GM19351 (cell line): Measurements from ENCODE around the gene RPS6KA2.
"Not testable (repeated sequence)": the region's sequence is repeated elsewhere in the genome, so short reads cannot be mapped to it uniquely, and the experiment has no call there.

ENCODE experiments used
- ATAC-seq: cut with Tn5 transposase; IDR thresholded peaks from one replicate; pipeline ENCODE4 v1.9.1; 2021; ENCODE audit warnings: mild to moderate bottlenecking, moderate library complexity; ENCODE audit not compliant: unreplicated experiment

Gene RPS6KA2

DNA sequence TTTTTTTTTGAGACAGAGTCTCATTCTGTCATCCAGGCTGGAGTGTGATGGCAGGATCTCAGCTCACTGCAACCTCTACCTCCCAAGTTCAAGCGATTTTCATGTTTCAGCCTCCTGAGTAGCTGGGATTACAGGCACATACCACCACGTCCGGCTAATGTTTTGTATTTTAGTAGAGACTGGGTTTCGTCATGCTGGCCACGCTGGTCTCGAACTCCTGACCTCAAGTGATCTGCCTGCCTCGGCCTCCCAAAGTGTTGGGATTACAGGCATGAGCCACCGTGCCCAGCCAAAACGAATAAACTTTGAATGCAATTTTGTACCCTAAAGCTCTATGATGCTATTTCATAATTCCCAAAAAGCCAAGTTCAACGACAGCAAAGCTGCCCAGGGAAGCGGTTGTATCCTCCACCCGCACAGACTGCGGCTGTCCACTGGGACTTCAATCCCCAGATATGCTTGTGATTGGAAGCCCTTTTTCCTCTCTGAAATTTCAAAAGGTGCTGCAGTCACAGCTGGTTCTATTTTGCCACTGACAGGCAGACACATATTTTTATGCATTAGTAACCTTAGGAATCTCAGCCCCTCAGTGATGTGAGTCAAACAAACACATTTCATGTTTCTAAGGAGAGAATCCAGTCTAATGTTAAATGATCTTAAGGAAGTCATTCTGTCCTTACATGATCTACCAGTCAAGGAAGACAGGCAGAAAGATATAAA, 31.8 kb downstream of the RPS6KA2 start:
- ATAC-seq = no peak

DNA sequence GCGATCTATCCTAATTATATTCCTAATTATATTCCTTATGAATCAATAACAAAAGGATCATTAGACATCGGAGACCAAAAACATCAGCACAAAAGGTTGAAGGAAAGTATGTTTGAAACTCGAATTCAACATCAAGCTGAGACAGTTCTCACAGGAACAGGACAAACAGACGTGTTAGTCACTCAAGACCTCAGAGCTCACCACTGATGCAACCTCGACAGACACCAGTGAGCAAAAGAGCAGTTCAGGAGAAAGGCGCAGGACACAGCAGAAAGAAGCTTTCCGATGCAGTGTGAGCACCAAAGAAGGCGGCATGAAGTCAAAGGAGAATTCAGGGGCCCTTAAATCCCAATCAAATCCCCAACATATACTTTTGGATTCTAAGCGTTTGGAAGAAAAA, 34.2 kb downstream of the RPS6KA2 start:
- ATAC-seq = no peak

DNA sequence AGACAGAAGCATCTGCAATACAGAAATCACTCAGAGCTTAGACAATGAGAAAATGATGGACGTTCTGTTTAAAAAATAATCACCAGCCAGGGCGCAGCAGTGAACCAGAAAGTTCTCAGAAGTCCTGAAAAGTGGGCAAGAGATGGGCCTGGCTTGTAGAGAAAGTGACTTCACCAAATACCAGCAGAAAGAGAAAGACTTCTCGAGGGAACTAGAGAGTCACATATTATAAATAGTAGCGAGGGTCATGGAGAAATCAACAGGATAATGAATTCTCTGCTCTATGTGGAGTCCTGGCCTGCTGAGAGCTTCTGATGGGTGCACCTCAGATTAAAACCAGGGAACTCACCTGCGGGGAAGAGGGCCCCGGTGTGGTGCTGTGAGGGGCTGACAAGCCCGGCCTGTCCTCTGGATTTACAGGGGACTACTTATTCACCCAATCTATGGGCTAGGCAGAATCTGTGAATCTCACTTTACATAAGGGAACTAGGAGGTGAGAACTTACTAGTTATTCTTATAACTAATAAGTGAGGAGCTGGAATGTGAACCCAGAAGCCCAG, 35.0 kb downstream of the RPS6KA2 start:
- ATAC-seq = no peak

DNA sequence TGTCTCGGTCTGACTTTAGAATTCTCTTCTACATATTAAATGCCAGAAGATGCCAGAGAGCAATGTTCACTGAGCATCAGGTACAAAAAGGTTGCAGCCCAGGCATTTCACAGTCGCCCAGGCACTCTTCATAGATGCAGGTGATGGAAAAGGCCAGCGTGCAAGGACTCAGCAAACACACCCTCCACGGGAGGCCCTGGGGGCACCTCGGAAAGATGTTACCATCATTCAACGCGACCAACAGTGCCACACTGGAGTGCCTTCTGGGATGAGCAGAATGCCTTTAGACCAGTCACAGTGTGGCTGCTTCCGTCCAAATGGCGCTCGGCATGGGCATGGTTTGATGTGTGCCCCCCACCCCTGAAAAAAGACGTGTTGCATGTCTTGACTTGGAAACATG, 36.0 kb downstream of the RPS6KA2 start:
- no peak for ATAC-seq

DNA sequence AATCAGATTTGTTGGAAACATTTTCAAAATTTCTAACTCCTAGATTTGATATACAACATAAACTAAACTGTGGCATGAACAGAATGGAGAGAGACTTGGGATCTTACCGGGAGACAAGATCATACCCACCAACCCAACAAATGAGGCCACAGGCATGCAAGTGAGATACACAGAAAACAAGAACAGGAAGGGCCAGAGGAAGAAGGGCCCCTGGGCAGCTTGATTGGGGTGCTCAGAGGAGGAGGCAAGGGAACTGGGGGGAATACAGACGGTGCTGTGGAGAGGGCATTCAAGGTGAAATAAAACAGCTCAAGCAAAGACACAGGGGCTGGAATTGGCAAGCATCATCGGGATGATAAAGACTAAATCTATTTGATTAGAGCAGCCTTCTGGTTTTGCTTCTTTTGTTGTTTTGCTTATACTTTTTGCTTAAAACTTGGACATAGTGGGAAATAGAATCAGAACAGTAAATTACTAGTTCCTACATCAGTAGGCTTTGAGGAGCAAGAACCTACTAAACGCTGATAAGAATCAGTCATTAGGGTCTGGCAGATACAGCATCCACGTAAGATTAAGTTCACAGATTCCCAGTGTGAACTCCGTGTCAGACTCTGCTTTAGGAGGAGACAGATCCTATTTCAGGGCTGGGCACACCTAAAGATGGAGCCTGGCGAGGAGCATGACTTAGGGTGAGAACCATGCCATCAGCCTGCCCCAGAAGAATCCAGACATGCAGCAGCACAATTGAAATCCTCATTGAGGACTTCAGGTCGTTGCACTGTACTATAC, 37.1 kb downstream of the RPS6KA2 start:
- no peak for ATAC-seq

DNA sequence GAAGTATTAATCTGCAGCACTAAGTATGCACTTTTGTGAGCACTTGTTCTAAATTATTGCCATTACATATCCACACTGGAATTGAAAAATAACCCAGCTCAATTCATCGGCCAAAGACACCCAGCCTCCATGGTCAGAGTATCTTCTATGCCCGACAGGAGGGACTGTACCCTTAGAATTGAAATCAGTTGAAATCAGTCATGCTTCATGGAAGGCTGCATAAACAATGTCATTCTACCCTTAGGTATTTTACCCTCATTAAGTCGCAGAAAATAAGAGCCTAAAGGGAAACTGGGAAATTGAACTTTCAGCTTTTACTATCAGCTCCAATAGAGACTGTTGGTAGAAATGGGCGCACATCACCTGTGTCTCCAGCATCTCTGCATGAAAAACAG, 37.7 kb downstream of the RPS6KA2 start:
- ATAC-seq = no peak

DNA sequence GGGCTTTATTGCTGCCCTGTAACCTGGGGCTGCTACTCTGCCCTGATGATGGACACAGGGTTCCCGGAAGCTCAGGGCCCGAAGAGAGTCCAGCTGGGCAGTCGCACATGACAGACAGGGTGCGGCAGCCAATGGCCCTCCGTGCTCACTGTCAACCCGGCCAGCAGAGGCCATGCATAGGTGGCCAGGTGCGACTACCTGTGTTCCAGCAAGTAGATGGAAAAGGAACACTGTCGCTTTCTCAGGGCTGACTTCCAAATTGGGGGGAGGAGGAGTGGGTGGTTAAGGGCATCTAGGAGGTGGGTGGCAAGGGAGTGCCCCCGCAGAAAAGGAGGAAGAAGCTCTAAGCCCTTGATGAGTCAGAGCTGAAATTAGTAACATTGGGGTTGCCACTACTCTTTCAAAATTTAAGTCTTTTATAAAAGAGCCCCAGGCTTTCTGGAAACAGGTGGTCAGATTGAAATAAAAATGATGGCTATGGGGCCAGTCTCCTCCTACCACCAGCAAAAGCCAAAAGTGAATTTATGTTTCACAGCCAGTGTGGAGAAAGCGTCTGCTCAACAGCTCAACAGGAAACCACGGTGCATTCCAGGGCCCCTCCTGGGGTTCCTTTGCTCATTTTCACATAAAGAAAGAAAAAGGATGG, 38.2 kb downstream of the RPS6KA2 start:
- peak; percentile 24 for ATAC-seq

DNA sequence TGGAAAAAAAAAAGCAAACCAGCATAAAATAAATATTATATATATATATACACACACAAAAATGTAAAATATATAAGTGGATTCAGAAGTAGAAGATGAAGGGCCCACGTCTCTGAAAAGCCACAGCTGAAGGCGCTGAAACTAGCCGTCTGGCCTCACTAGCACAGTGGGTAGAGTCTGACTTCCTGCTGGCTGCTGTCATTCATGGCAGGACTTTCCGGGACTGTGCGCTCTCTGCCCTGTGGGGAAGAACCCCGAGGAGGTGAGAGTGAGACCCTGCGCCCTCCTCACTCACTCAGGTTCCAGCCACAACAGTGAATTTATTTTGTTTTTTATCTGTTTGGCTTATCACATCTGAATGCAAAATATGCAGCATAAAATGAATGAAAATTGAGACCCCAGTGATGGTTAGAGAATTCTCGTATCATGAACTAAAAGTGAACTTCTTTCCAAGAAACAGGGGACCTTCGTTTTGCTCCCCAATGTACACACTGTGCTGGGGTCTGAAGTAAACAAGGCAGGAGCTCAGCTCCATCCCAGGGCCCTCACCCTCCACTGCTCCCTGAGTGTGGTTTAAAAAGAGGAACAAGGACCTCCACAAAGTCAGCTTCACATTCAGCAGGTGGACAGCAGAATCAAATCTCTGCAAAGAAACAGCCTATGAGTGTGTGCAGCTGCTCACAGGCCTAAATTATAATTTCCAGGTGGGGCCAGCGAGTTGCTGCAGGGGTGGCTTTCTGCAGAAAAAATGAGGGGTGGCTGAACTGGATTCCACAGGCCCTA, 39.2 kb downstream of the RPS6KA2 start:
- ATAC-seq = peak; percentile 77

DNA sequence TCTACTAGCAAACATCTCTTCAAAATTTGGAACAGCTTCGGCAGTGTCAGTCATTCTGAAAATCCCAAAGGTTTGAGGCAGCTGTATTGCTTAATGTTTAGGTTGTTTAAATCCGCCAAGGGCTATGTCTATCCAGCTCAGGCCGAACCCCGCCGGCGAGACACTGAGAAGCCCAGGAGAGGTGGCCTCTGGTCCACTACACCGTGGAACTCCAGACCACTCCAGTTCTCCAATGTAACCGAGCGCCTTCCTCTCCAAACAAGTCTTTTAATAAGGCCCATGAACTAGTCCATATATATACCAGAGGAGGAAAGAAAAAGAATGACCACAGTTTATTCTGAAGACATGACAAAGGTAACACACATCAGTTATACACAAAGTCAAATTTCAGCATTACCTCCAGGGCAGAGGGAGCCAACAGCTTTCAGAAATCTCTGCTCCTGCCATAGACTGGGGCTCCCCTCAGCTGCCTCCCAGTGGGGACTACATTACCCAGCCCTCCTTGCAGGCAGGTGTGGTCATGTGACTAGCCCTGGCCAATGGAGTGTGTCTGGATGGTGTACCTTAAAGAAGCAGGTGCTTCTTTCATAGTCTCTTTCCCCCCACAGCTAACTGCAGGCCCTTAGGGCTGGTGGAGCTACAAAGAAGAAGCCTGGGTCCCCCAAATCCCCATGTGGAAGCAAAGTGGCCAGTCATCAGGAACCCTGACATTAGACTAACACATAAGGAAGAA, 40.5 kb downstream of the RPS6KA2 start, which contains the start of gene RAMACL:
TSS of gene RAMACL (minus strand) at position 255 of the 733 bp plus-strand sequence. CDS start at position 54, 201 bp downstream.
- ATAC-seq = peak; percentile 78

DNA sequence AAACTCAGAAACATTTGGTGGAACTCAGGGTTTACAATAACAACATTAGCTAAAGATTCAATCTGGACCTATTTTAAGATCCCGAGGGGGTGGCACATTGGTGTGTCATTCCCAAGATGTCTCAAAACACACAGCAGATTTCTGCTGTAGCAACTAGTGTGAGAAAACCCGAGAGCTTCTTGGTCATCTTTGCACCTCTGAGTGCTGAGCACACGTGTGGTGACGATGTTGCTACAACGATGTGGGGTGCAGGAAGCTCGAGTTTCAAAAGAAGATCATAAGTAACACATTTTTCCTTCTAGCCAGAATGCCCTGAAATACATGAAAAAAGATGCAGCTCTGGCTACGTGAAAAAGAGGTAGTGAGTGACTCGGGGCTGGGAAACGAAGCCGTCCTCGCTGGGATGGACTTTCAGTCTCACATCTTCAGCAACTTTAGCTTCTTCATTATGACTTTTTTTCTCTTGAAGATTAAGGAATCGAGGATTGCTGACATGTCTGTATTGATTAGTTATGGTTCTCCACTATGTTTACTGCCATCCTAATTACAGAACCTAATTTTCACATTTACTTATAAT, 42.1 kb downstream of the RPS6KA2 start:
- ATAC-seq = no peak

DNA sequence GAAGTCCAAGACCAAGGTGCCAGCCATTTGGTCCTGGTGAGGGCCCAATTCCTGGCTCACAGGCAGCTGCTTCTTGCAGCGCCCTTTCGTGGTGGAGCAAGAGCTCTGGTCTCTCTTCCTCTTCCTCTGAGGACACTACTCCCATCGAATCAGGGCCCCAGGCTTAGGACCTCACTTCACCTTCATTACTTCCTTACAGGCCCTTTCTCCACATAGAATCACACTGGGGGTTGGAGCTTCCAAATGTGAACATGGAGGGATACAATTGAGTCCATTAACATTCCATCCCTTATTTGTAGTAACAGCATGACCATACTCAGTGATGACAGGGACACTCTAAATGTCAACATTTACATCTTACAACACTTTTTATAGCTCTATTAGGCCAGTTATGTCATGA, 42.9 kb downstream of the RPS6KA2 start:
- ATAC-seq = no peak

DNA sequence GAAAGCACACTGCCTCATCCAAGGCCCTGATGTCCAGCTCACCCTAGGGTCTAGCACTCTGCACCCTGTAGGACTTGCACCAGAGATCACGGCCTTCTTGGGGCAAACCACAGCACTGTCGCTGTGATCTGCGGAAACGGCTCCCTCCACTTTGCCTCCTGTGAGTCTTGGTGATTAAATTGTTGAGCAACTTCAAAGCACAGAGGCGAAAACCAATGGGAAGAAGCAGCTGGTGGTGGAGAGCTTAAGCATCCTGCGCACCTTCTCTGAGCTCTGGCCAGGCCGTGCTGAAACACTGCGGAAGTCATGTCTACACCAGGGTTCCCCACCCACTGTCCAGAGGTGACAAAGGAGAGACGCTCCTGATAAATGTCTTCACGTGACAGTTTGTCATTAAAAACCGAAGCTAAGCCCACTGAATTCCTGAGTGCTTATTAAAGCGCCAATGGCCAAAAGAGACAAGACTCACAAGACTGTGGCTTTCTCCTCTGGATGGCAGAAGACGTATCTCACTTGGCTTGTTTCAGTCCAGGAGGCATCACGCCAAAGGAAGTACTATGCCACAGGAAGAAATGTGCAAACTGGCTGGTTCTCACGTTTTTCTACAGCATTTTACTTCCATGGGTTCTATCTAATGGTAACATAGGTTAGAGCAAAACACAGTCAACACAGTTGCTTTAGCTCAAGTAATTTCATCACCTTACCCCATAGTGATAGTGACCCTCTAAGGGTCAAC, 43.7 kb downstream of the RPS6KA2 start:
- no peak for ATAC-seq

DNA sequence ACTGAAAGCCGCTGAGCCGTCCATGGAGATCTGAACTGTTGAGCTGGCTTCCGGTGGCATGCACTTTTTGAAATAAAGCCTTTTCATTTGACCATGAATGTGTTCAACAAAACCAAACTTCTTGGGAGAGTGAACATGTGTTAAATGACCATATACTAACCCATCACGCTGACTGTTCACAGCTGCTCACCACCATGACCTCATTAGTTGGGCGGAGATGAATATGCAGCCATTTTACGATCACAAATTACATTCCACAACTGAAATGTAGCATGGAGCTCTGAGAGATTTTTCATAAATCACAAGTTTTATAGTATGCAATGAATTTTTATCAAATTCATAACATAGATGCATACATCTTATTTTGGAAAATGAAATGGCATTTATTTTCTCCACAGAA, 44.8 kb downstream of the RPS6KA2 start:
- ATAC-seq = no peak

DNA sequence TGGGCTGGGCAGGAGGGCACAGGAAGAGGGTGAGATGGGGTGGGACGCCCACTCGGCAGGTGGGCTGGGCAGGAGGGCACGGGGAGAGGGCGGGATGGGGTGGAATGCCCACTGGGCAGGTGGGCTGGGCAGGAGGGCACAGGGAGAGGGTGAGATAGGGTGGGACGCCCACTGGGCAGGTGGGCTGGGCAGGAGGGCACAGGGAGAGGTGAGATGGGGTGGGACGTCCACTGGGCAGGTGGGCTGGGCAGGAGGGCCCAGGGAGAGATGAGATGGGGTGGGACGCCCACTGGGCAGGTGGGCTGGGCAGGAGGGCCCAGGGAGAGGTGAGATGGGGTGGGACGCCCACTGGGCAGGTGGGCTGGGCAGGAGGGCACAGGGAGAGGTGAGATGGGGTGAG, 45.2 kb downstream of the RPS6KA2 start:
- ATAC-seq = not testable (repeated sequence)

DNA sequence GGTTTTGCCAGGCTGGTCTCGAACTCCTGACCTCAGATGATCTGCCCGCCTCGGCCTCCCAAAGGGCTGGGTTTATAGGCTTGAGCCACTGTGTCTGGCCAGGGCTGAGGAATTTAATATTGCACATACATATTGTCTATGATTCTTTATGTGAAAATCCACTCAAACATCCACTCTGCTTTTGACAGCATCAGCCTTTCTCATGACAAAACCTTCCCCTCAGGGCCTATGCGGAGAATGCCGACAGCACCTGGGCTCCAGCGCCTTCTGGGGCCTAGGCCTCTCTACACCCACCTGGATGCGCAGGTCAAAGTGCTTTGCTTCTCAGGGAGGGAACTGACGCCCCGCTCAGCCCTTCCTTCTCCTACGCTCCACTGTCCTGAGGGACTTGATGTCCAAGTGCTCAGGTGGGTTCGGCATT, 46.0 kb downstream of the RPS6KA2 start:
- ATAC-seq = no peak

DNA sequence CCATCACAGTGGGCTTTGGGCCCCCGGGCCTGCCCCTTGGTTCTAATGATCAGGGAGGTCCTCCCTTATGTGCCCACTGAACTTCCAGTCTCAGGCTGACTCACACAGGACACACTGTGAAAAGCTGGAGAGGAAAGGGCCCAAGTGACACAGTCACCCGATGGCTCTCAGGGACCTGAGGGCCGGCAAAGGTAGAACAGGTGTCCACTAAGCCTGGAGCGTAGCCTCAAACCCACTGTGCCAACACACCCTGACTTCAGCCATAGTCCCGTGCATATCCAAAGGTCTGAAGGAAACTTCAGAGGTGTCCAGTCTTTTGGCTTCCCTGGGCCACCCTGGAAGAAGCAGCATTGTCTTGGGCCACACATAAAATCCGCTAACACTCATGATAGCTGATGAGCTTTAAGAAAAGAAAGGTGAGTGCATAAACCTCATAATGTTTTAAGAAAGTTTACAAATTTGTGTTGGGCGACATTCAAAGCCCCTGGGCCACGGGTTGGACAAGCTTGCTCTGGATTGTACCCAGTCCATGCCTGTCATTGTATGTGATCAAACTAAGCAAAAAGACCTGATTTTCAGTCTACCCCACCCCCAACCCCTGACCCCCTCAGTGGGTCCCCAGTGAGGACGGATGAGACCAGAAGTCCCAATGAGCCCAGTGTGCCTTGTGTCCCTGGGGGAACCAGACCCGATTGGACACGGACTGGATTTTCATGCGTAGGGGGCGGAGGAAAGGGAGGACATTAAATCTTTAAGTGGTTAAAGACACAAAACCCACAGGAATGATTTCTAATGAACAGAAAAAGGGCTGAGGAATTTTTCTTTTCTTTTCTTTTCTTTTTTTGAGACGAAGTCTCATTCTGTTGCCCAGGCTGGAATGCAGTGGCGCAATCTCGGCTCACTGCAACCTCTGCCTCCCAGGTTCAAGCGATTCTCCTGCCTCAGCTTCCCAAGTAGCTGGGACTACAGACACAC, 46.7 kb downstream of the RPS6KA2 start:
- no peak for ATAC-seq

DNA sequence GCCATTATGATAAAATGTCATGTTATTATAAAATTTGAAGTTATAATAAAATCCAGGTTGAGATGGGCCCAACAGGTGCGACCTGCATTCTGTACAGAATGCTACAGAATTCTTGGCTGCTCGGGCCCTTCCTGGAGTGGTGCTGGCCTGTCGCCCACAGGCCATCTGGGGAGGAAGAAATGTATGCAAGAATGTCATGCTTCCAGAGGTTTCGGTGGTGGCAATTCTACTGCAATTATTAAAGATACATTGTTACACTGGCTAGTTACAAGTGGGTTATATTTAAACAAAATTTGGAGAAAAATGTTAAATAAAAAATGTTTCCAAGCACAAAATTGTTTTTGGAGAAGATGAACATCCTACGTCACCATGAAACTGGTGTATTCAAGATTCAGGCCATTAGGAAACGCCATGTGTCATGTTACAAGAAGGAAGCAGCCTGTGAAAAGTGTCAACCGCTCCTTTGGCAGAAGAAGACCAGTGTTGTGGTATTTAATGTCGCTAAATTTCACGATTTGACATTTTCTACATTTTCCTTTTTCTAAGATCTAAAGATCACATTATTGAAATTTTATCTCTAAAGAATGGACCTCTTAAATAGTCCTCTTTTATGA, 47.7 kb downstream of the RPS6KA2 start:
- no peak for ATAC-seq
